ENCODE results near the gene DNAH2.

DNAH2 gene

DNA sequence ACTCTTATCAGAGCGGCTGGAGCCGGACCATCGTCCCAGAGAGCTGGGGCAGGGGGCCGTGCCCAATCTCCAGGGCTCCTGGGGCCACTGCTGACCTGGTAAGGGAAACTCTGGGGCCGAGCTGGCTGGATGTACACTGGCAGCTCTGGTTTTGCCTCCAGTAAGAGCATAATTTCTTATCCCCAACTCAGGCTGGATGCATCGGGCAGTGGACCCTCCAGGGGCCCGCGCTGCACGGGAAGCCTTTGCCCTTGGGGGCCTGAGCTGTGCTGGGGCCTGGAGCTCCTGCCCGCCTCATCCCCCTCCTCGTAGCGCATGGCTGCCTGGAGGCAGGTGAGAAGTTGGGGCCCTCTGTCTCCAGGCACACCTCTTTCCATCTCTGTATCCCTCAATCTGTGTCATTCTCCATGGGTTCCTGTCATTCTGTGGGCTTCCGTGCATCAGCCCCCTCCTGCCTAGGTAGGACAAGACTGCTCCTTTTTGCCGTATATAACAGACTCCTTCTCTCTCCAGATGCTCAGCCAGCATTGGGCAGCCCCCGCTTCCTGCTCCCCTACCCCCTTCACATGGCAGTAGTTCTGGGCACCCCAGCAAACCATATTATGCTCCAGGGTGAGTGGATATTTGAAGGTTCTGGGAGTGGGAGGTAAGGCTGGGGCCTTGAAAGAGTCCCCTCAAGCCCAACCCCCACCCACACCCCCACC, 128.0 kb downstream of the DNAH2 start:
- Histone ChIP-seq H3K4me1 (ENCODE audit: control insufficient read depth, insufficient read depth, low read length) (peaks cover 11% of the 10 kb centered on the region), H3K9me3 (ENCODE audit: control insufficient read depth, insufficient read depth, low read depth, low read length) (no peaks in the 10 kb centered on the region), H3K4me3 (ENCODE audit: low read depth, low read length) (peak overlapping the region; percentile 70), H3K27ac (ENCODE audit: extremely low read depth, low read depth, low read length) (peak overlapping the region; percentile 29; the same call in 1 of the 2 replicates), H3K36me3 (ENCODE audit: control insufficient read depth in 2 of 2, insufficient read depth in 1 of 2, low read length in 2 of 2) (peaks cover 14 to 47% of the 10 kb centered on the region in 2 experiments)
- no peak for TF ChIP-seq ZBTB44 (tag by site-specific recombination; IDR thresholded peaks at IDR 0.05)
- no peak for TF ChIP-seq SCRT1 (tag by site-specific recombination; IDR thresholded peaks at IDR 0.05; ENCODE audit: borderline replicate concordance)
- TF ChIP-seq ZBTB10 (tag by site-specific recombination; IDR thresholded peaks at IDR 0.05) = no peak
- TF ChIP-seq TCF7L2 (IDR thresholded peaks at IDR 0.05; ENCODE audit: borderline replicate concordance, low read depth, low read length) = no peak
- TF ChIP-seq IKZF3 (tag by site-specific recombination; IDR thresholded peaks at IDR 0.05) = no peak
- TF ChIP-seq ZBTB26 (tag by site-specific recombination; optimal IDR thresholded peaks at IDR 0.05) = no peak
- TF ChIP-seq ELK4 (IDR thresholded peaks at IDR 0.05; ENCODE audit: borderline replicate concordance, low read depth, low read length) = no peak
- no peak for TF ChIP-seq ZSCAN30 (tag by site-specific recombination; IDR thresholded peaks at IDR 0.05)
- no peak for TF ChIP-seq SCRT2 (tag by site-specific recombination; IDR thresholded peaks at IDR 0.05)
- no peak for TF ChIP-seq ZNF146 (tag by site-specific recombination; IDR thresholded peaks at IDR 0.05)
- TF ChIP-seq ZNF654 (tag by site-specific recombination; IDR thresholded peaks at IDR 0.05; ENCODE audit: low read depth) = no peak
- TF ChIP-seq YY1 (tag by site-specific recombination; IDR thresholded peaks at IDR 0.05) = no peak
- TF ChIP-seq ZNF626 (tag by site-specific recombination; IDR thresholded peaks at IDR 0.05) = no peak
- no peak for TF ChIP-seq ZNF571 (tag by site-specific recombination; IDR thresholded peaks at IDR 0.05)
- TF ChIP-seq ZNF37A (tag by site-specific recombination; IDR thresholded peaks at IDR 0.05) = no peak
- no peak for TF ChIP-seq ZBTB20 (tag by site-specific recombination; IDR thresholded peaks at IDR 0.05)
- TF ChIP-seq, protein P1, sequence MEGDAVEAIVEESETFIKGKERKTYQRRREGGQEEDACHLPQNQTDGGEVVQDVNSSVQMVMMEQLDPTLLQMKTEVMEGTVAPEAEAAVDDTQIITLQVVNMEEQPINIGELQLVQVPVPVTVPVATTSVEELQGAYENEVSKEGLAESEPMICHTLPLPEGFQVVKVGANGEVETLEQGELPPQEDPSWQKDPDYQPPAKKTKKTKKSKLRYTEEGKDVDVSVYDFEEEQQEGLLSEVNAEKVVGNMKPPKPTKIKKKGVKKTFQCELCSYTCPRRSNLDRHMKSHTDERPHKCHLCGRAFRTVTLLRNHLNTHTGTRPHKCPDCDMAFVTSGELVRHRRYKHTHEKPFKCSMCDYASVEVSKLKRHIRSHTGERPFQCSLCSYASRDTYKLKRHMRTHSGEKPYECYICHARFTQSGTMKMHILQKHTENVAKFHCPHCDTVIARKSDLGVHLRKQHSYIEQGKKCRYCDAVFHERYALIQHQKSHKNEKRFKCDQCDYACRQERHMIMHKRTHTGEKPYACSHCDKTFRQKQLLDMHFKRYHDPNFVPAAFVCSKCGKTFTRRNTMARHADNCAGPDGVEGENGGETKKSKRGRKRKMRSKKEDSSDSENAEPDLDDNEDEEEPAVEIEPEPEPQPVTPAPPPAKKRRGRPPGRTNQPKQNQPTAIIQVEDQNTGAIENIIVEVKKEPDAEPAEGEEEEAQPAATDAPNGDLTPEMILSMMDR (tag by site-specific recombination; IDR thresholded peaks at IDR 0.05) = no peak
- no peak for TF ChIP-seq ZNF558 (tag by site-specific recombination; IDR thresholded peaks at IDR 0.05)
- ChIA-PET POLR2A (interaction anchor here (0.5 to 7.7 kb wide), 16 partner anchors 8 to 272 kb away, joined by 3 to 110 read pairs (median 4); partner anchors contain the start of genes ATP1B2, CYB5D1, DNAH2 and KDM6B), CTCF (interaction anchor here (1.0 to 2.9 kb wide), 7 partner anchors 11 to 102 kb away, joined by 3 to 15 read pairs (median 3); partner anchors contain the start of gene NAA38)

Measured in HEK293 (cell line).